HepG2 (cell line): ENCODE data around the gene MED12L. TPM values are rescaled to one million over a fixed set of nuclear protein-coding genes. Genes with fewer than 3 reads are reported as not detected.

ENCODE experiments used
- ATAC-seq: fragments of 200-7000 bp; cut with Tn5 transposase; 3 replicates; pipeline ENCODE4 v1.9.1; 2020; ENCODE audit warnings: mild to moderate bottlenecking, moderate library complexity
- BruUV-seq: library from RNA; stranded (reverse); fragments of 400-500 nt; replicated peaks from 2 replicates; lab custom pipeline; 2021; lab: Mats Ljungman, UMichigan
- CTCF ChIA-PET: fragments of 300-600 bp; formaldehyde crosslinking; extraction: SDS; loops from one replicate; lab custom pipeline; 2021; ENCODE audit warnings: low total read pairs, inconsistent platforms, low intra/inter-chr PET ratio; lab: Yijun Ruan, JAX
- POLR2A ChIA-PET: fragments of 350-600 bp; sonication (Branson Sonifier 250); formaldehyde crosslinking; loops from one replicate; lab custom pipeline; 2020; ENCODE audit warnings: antibody characterized with exemption, inconsistent platforms; lab: Yijun Ruan, JAX
- DNase-seq: peaks from one replicate; pipeline ENCODE4 v3.0.0-alpha.2; 2015; ENCODE audit warnings: low spot score
- FAIRE-seq: peaks from 3 replicates; lab custom pipeline; 2011; peaks lifted over from hg19 to GRCh38; lab: Jason Lieb, UNC
- H2AFZ ChIP-seq: one replicate; pipeline ENCODE4 v1.6.1; 2011; ENCODE audit warnings: low read length, inconsistent platforms
- H3K27ac ChIP-seq: fragments of 300-600 bp; 3 replicates; pipeline ENCODE4 v1.8.0; 2011; ENCODE audit warnings: mixed run types, mild to moderate bottlenecking, mixed read lengths, low read length, inconsistent platforms; ENCODE audit not compliant: insufficient read depth; ENCODE audit errors: extremely low read length
- H3K27me3 ChIP-seq, 2 experiments: fragments of 200-600 bp in 1 of 2; 2 replicates in 1 of 2; 3 replicates in 1 of 2; pipeline versions ENCODE4 v1.6.0 to v1.8.0; 2011; ENCODE audit warnings: low read length in 2 of 2, mild to moderate bottlenecking in 2 of 2, moderate library complexity in 2 of 2, inconsistent platforms in 1 of 2; ENCODE audit not compliant: insufficient read depth in 2 of 2, control insufficient read depth in 1 of 2
- H3K36me3 ChIP-seq, 2 experiments: fragments of 200-600 bp in 1 of 2; replicated peaks in 1 of 2; 2 replicates in 1 of 2; 3 replicates in 1 of 2; pipeline versions ENCODE4 v1.5.1 to v1.8.0; 2011; ENCODE audit warnings: low read length in 2 of 2, inconsistent platforms in 1 of 2; ENCODE audit not compliant: insufficient read depth in 2 of 2, control insufficient read depth in 1 of 2
- H3K4me1 ChIP-seq: 2 replicates; pipeline ENCODE4 v1.5.1; 2012; ENCODE audit warnings: low read length, inconsistent platforms; ENCODE audit not compliant: insufficient read depth
- H3K4me2 ChIP-seq: 2 replicates; pipeline ENCODE4 v1.6.0; 2011; ENCODE audit warnings: low read depth, low read length, inconsistent platforms
- H3K4me3 ChIP-seq, 3 experiments: fragments of 200-600 bp in 1 of 3; sonication (generic), shearing (Covaris generic) in 1 of 3; replicated peaks in 1 of 3; 2 replicates each; pipeline ENCODE4 v1.5.1; 2011 to 2016; ENCODE audit warnings: low read length in 3 of 3, inconsistent platforms in 2 of 3, low read depth in 2 of 3, mild to moderate bottlenecking in 2 of 3, control low read depth in 1 of 3, mixed read lengths in 1 of 3; ENCODE audit not compliant: insufficient read depth in 1 of 3
- H3K79me2 ChIP-seq: one replicate; pipeline ENCODE4 v1.6.1; 2011; ENCODE audit warnings: low read length, inconsistent platforms; ENCODE audit not compliant: insufficient read depth
- H3K9ac ChIP-seq: 2 replicates; pipeline ENCODE4 v1.6.0; 2011; ENCODE audit warnings: mild to moderate bottlenecking, low read depth, low read length, inconsistent platforms; ENCODE audit not compliant: insufficient read depth
- H3K9me3 ChIP-seq: 2 replicates; pipeline ENCODE4 v1.5.1; 2012; ENCODE audit warnings: mild to moderate bottlenecking, low read length
- H4K20me1 ChIP-seq: 2 replicates; pipeline ENCODE4 v1.6.0; 2011; ENCODE audit warnings: inconsistent platforms, mild to moderate bottlenecking, low read length, moderate library complexity; ENCODE audit not compliant: insufficient read depth
- BCL6 ChIP-seq: IDR thresholded peaks from 2 replicates; pipeline ENCODE4 v1.6.1; 2016; ENCODE audit warnings: missing genetic modification reagents, missing compliant biosample characterization
- CBX5 ChIP-seq: sonication (generic); formaldehyde crosslinking; IDR thresholded peaks from 2 replicates; pipeline ENCODE4 v1.4.0; 2020; ENCODE audit warnings: missing genetic modification reagents, borderline replicate concordance
- ESRRA ChIP-seq: sonication (generic); formaldehyde crosslinking; IDR thresholded peaks from 2 replicates; pipeline ENCODE4 v1.5.1; 2020; ENCODE audit warnings: mild to moderate bottlenecking, low read depth, missing genetic modification reagents
- GTF2F1 ChIP-seq: fragments of 150-350 bp; IDR thresholded peaks from 2 replicates; pipeline ENCODE4 v1.6.1; 2014; ENCODE audit warnings: low read length
- HNRNPK ChIP-seq: fragments of 200-400 bp; formaldehyde crosslinking; IDR thresholded peaks from 2 replicates; pipeline ENCODE4 v1.6.1; 2018; ENCODE audit warnings: low read length, low read depth, moderate library complexity, mild to moderate bottlenecking; ENCODE audit not compliant: poor library complexity, severe bottlenecking
- KAT8 ChIP-seq: IDR thresholded peaks from 2 replicates; pipeline ENCODE4 v1.6.1; 2016; ENCODE audit warnings: missing genetic modification reagents, missing compliant biosample characterization
- KLF16 ChIP-seq, 2 experiments: sonication (generic) in 1 of 2; formaldehyde crosslinking in 1 of 2; IDR thresholded peaks; 2 replicates each; pipeline versions ENCODE4 v1.6.1 to v1.8.0; 2016 to 2023; ENCODE audit warnings: missing genetic modification reagents in 2 of 2, missing compliant biosample characterization in 1 of 2
- PPARG ChIP-seq: conservative IDR thresholded peaks from 2 replicates; pipeline ENCODE4 v1.6.1; 2016; ENCODE audit warnings: missing biosample characterization, missing genetic modification reagents
- TARDBP ChIP-seq: sonication (generic); formaldehyde crosslinking; IDR thresholded peaks from 2 replicates; pipeline ENCODE4 v1.8.0; 2022; ENCODE audit warnings: mild to moderate bottlenecking, missing genetic modification reagents
- ZBTB37 ChIP-seq: sonication (generic); formaldehyde crosslinking; IDR thresholded peaks from 2 replicates; pipeline ENCODE4 v1.4.0; 2020; ENCODE audit warnings: mild to moderate bottlenecking, missing genetic modification reagents
- ZMAT3 ChIP-seq: sonication (generic); formaldehyde crosslinking; conservative IDR thresholded peaks from 2 replicates; pipeline ENCODE4 v1.7.0; 2021; ENCODE audit warnings: missing genetic modification reagents
- ZNF333 ChIP-seq: sonication (generic); formaldehyde crosslinking; IDR thresholded peaks from 2 replicates; pipeline ENCODE4 v1.4.0; 2020; ENCODE audit warnings: mild to moderate bottlenecking, missing genetic modification reagents, borderline replicate concordance
- ZNF337 ChIP-seq: sonication (generic); formaldehyde crosslinking; IDR thresholded peaks from 2 replicates; pipeline ENCODE4 v1.5.1; 2020; ENCODE audit warnings: missing genetic modification reagents, low read depth, mild to moderate bottlenecking, borderline replicate concordance
- ZNF468 ChIP-seq: sonication (generic); formaldehyde crosslinking; IDR thresholded peaks from 2 replicates; pipeline ENCODE4 v1.8.0; 2022; ENCODE audit warnings: mild to moderate bottlenecking, moderate library complexity, missing genetic modification reagents
- ZNF550 ChIP-seq: sonication (generic); formaldehyde crosslinking; IDR thresholded peaks from 2 replicates; pipeline ENCODE4 v1.4.0; 2020; ENCODE audit warnings: mild to moderate bottlenecking, missing genetic modification reagents, borderline replicate concordance
- ZNF569 ChIP-seq: sonication (generic); formaldehyde crosslinking; IDR thresholded peaks from 2 replicates; pipeline ENCODE4 v1.5.0; 2020; ENCODE audit warnings: mild to moderate bottlenecking, missing genetic modification reagents, moderate library complexity, borderline replicate concordance
- ZNF616 ChIP-seq: sonication (generic); formaldehyde crosslinking; IDR thresholded peaks from 2 replicates; pipeline ENCODE4 v1.5.0; 2020; ENCODE audit warnings: low read depth, mild to moderate bottlenecking, missing genetic modification reagents
- ZNF644 ChIP-seq: IDR thresholded peaks from 2 replicates; pipeline ENCODE4 v1.6.1; 2016; ENCODE audit warnings: low read depth
- ZSCAN20 ChIP-seq: sonication (generic); formaldehyde crosslinking; IDR thresholded peaks from 2 replicates; pipeline ENCODE4 v1.4.0; 2020; ENCODE audit warnings: missing genetic modification reagents, mild to moderate bottlenecking, borderline replicate concordance
- WGBS: methylation state at CpG from one replicate; pipeline ENCODE4 v1.1.6; 2017; ENCODE audit warnings: low lambda C conversion rate; 5-methylcytosine and 5-hydroxymethylcytosine counted together
- in situ Hi-C: cut with HindIII; loops from 2 replicates; pipeline ENCODE4 v1.10.0; 2017; ENCODE audit warnings: low pct_unique_long_range_greater_than_20kb; ENCODE audit not compliant: extremely low pct_ligation_motif_present
- intact Hi-C: fragments of 100-400 bp; cut with micrococcal nuclease; formaldehyde crosslinking; loops from one replicate; pipeline ENCODE4 v1.10.0; 2022; ENCODE audit not compliant: unreplicated experiment
- polyA plus RNA-seq, 8 experiments: library from polyadenylated mRNA; depleted of rRNA in 3 of 8; stranded (reverse) in 7 of 8; unstranded in 1 of 8; fragments of >200 nt; fragmentation: Illumina TruSeq in 4 of 8; extraction: Trizol in 4 of 8; gene quantifications; 2 replicates each; pipeline versions ENCODE4 v1.2.1 to v1.2.3, GENCODE V29; 2011 to 2016; ENCODE audit warnings: low read depth in 4 of 8, missing spikeins in 1 of 8, mixed read lengths in 1 of 8; ENCODE audit not compliant: insufficient read depth in 1 of 8
- total RNA-seq, 5 experiments: library from RNA; depleted of rRNA; stranded (reverse); fragments of >200 nt; fragmentation: Illumina TruSeq; extraction: Trizol; gene quantifications; 2 replicates each; pipeline ENCODE4 v1.2.3, GENCODE V29; 2016; ENCODE audit warnings: low read depth in 1 of 5

The MED12L gene
- total and polyA plus RNA-seq, 2 of the 13 experiments (the other 11 are each of a cell fraction or from before 2014, with no cell fraction given): 0.07 to 0.64 TPM

- TF ChIP-seq HNRNPK (no peak), PPARG (CRISPR knock-in tag) (no peak), CBX5 (CRISPR knock-in tag) (no peak), ZNF569 (CRISPR knock-in tag) (no peak)
Observed at GRCh38 chr3:151357463-151357850, 272.0 kb downstream of the MED12L start (continued).

GRCh38 chr3:151362751-151363174 is 277.3 kb downstream of the MED12L start:
- Histone ChIP-seq H2AFZ (no peak overlapping the region), H3K36me3 (no peaks in the 10 kb centered on the region), H3K79me2 (no peaks in the 10 kb centered on the region), H4K20me1 (no peaks in the 10 kb centered on the region), H3K4me1 (no peaks in the 10 kb centered on the region), H3K27ac (no peak overlapping the region), H3K9ac (no peak overlapping the region), H3K9me3 (no peaks in the 10 kb centered on the region), H3K27me3 (no peaks in the 10 kb centered on the region), H3K4me2 (no peak overlapping the region), H3K4me3 (no peak overlapping the region)
- TF ChIP-seq BCL6 (CRISPR knock-in tag) (no peak), ZNF468 (no peak)
- 26% methylated on average over 3 of the region's 3 CpGs for WGBS
- no peak for ATAC-seq
- no TSS peak for BruUV-seq
- FAIRE-seq: no peak
- in situ Hi-C loops: no loop called here
- CTCF ChIA-PET: no interaction called here
- no peak for DNase-seq
- intact Hi-C loops: no loop called here
- POLR2A ChIA-PET: no interaction called here

GRCh38 chr3:151366993-151367392 is 281.5 kb downstream of the MED12L start:
- BruUV-seq: no TSS peak
- intact Hi-C loops: no loop called here
- H3K27ac ChIP-seq: no peak overlapping the region
- no peaks in the 10 kb centered on the region for H3K27me3 ChIP-seq
- H3K9me3 ChIP-seq: no peaks in the 10 kb centered on the region
- no peaks in the 10 kb centered on the region for H4K20me1 ChIP-seq
- no peak overlapping the region for H3K9ac ChIP-seq
- H3K79me2 ChIP-seq: no peaks in the 10 kb centered on the region
- ATAC-seq (no peak), DNase-seq (no peak), FAIRE-seq (no peak)
- POLR2A ChIA-PET: no interaction called here
- CTCF ChIA-PET: no interaction called here
- no peaks in the 10 kb centered on the region for H3K36me3 ChIP-seq
- in situ Hi-C loops: no loop called here
- no peak overlapping the region for H3K4me3 ChIP-seq
- no peaks in the 10 kb centered on the region for H3K4me1 ChIP-seq
- WGBS: 31% methylated on average over 3 of the region's 3 CpGs
- H3K4me2 ChIP-seq: no peak overlapping the region
- H2AFZ ChIP-seq: no peak overlapping the region
- no peak for TF ChIP-seq KAT8 (CRISPR knock-in tag)
- TF ChIP-seq ZNF644 (CRISPR knock-in tag): no peak
- TF ChIP-seq ZNF616 (CRISPR knock-in tag): no peak
- no peak for TF ChIP-seq ZNF550 (CRISPR knock-in tag)
- TF ChIP-seq ZNF337 (CRISPR knock-in tag): no peak
- TF ChIP-seq KLF16 (CRISPR knock-in tag; IDR thresholded peaks at IDR 0.05): no peak
- no peak for TF ChIP-seq ZNF333 (CRISPR knock-in tag)
- no peak for TF ChIP-seq ESRRA (CRISPR knock-in tag)
- no peak for TF ChIP-seq TARDBP (CRISPR knock-in tag)
- TF ChIP-seq ZMAT3: no peak
- TF ChIP-seq GTF2F1: no peak
- TF ChIP-seq ZBTB37: no peak
- TF ChIP-seq ZSCAN20 (CRISPR knock-in tag): no peak
